HG03571 (cell line): ENCODE results near the gene FNTB.
"Not testable (repeated sequence)": the region's sequence is repeated elsewhere in the genome, so short reads cannot be mapped to it uniquely, and the experiment has no call there.

Source experiments
- ATAC-seq: cut with Tn5 transposase; IDR thresholded peaks from one replicate; pipeline ENCODE4 v1.9.1; 2021; ENCODE audit not compliant: unreplicated experiment

The FNTB gene

GRCh38 chr14:65011538-65011937, 24.8 kb downstream of the FNTB start:
- ATAC-seq = no peak

GRCh38 chr14:65012353-65012752, 25.7 kb downstream of the FNTB start:
- ATAC-seq = no peak

GRCh38 chr14:65015391-65015790, 28.7 kb downstream of the FNTB start:
- no peak for ATAC-seq

- ATAC-seq = no peak
Observed at GRCh38 chr14:65016471-65016870, 29.8 kb downstream of the FNTB start.

- ATAC-seq = no peak
Observed at GRCh38 chr14:65019944-65020566, 33.4 kb downstream of the FNTB start.

GRCh38 chr14:65024957-65025356, 38.3 kb downstream of the FNTB start:
- no peak for ATAC-seq

- ATAC-seq = no peak
Observed at GRCh38 chr14:65025818-65026217, 39.1 kb downstream of the FNTB start.

- ATAC-seq = no peak
Observed at GRCh38 chr14:65026526-65026925, 39.8 kb downstream of the FNTB start.

- no peak for ATAC-seq
Observed at GRCh38 chr14:65027127-65027799, 40.6 kb downstream of the FNTB start.

- no peak for ATAC-seq
Observed at GRCh38 chr14:65028937-65029336, 42.2 kb downstream of the FNTB start.

GRCh38 chr14:65031321-65031720, 44.6 kb downstream of the FNTB start:
- not testable (repeated sequence) for ATAC-seq

- ATAC-seq = no peak
Observed at GRCh38 chr14:65032319-65032718, 45.6 kb downstream of the FNTB start.

GRCh38 chr14:65033181-65033580, 46.5 kb downstream of the FNTB start:
- no peak for ATAC-seq

- ATAC-seq = no peak
Observed at GRCh38 chr14:65034021-65034420, 47.3 kb downstream of the FNTB start.

- ATAC-seq = no peak
Observed at GRCh38 chr14:65035049-65035448, 48.4 kb downstream of the FNTB start.

GRCh38 chr14:65038966-65039365, 52.3 kb downstream of the FNTB start:
- ATAC-seq = no peak

- ATAC-seq = no peak
Observed at GRCh38 chr14:65040666-65041433, 54.2 kb downstream of the FNTB start.

GRCh38 chr14:65041434-65041915, 54.8 kb downstream of the FNTB start:
- ATAC-seq = no peak

- no peak for ATAC-seq
Observed at GRCh38 chr14:65042296-65042695, 55.6 kb downstream of the FNTB start.

GRCh38 chr14:65042731-65043372, 56.2 kb downstream of the FNTB start:
- ATAC-seq = no peak

GRCh38 chr14:65043893-65044595, 57.3 kb downstream of the FNTB start:
- no peak for ATAC-seq
